ENCODE data around the gene WFIKKN2. TPM values are rescaled to one million over a fixed set of nuclear protein-coding genes. Genes with fewer than 3 reads are reported as not detected.
A peak's percentile ranks its signal among the peaks of the same experiment; 100 is the strongest.

The WFIKKN2 gene
- total and polyA plus RNA-seq, 2 of the 13 experiments (the other 11 are each of a cell fraction or from before 2014, with no cell fraction given): not detected

GRCh38 chr17:50841949-50842354 is 6.6 kb downstream of the WFIKKN2 start (continued):
- TF ChIP-seq CCAR2 (optimal IDR thresholded peaks at IDR 0.05; ENCODE audit: low read depth, low read length) (no peak), SRY (CRISPR knock-in tag; IDR thresholded peaks at IDR 0.05) (no peak), ATF3 (CRISPR knock-in tag; IDR thresholded peaks at IDR 0.05) (no peak), RFXANK (CRISPR knock-in tag; IDR thresholded peaks at IDR 0.05) (no peak), RORA (CRISPR knock-in tag; IDR thresholded peaks at IDR 0.05) (no peak), ISX (CRISPR knock-in tag; conservative IDR thresholded peaks at IDR 0.05) (no peak), NCOR1 (IDR thresholded peaks at IDR 0.05; ENCODE audit: borderline replicate concordance, low read length) (no peak), RAD21 (CRISPR knock-in tag; IDR thresholded peaks at IDR 0.05) (peak; percentile 84), TFAP4 (IDR thresholded peaks at IDR 0.05; ENCODE audit: borderline replicate concordance, low read depth) (no peak), CENPT (CRISPR knock-in tag; IDR thresholded peaks at IDR 0.05; ENCODE audit: low read depth) (no peak), POLR2AphosphoS2 (IDR thresholded peaks at IDR 0.05; ENCODE audit: low read depth, low read length) (no peak), TAF1 (CRISPR knock-in tag; IDR thresholded peaks at IDR 0.05) (no peak), RXRB (CRISPR knock-in tag; IDR thresholded peaks at IDR 0.05; ENCODE audit: borderline replicate concordance) (no peak), TMF1 (CRISPR knock-in tag; IDR thresholded peaks at IDR 0.05; ENCODE audit: low read depth) (no peak), SP4 (CRISPR knock-in tag; IDR thresholded peaks at IDR 0.05) (peak; percentile 4; the same call in 1 of the 2 replicates), ZSCAN21 (CRISPR knock-in tag; IDR thresholded peaks at IDR 0.05; ENCODE audit: borderline replicate concordance) (no peak)
- TF ChIP-seq, protein P1, sequence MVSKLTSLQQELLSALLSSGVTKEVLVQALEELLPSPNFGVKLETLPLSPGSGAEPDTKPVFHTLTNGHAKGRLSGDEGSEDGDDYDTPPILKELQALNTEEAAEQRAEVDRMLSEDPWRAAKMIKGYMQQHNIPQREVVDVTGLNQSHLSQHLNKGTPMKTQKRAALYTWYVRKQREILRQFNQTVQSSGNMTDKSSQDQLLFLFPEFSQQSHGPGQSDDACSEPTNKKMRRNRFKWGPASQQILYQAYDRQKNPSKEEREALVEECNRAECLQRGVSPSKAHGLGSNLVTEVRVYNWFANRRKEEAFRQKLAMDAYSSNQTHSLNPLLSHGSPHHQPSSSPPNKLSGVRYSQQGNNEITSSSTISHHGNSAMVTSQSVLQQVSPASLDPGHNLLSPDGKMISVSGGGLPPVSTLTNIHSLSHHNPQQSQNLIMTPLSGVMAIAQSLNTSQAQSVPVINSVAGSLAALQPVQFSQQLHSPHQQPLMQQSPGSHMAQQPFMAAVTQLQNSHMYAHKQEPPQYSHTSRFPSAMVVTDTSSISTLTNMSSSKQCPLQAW (CRISPR knock-in tag; IDR thresholded peaks at IDR 0.05): no peak
- TF ChIP-seq, protein P2, sequence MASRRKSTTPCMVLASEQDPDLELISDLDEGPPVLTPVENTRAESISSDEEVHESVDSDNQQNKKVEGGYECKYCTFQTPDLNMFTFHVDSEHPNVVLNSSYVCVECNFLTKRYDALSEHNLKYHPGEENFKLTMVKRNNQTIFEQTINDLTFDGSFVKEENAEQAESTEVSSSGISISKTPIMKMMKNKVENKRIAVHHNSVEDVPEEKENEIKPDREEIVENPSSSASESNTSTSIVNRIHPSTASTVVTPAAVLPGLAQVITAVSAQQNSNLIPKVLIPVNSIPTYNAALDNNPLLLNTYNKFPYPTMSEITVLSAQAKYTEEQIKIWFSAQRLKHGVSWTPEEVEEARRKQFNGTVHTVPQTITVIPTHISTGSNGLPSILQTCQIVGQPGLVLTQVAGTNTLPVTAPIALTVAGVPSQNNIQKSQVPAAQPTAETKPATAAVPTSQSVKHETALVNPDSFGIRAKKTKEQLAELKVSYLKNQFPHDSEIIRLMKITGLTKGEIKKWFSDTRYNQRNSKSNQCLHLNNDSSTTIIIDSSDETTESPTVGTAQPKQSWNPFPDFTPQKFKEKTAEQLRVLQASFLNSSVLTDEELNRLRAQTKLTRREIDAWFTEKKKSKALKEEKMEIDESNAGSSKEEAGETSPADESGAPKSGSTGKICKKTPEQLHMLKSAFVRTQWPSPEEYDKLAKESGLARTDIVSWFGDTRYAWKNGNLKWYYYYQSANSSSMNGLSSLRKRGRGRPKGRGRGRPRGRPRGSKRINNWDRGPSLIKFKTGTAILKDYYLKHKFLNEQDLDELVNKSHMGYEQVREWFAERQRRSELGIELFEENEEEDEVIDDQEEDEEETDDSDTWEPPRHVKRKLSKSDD (CRISPR knock-in tag; IDR thresholded peaks at IDR 0.05; ENCODE audit: low read depth): no peak
- TF ChIP-seq, protein P3, sequence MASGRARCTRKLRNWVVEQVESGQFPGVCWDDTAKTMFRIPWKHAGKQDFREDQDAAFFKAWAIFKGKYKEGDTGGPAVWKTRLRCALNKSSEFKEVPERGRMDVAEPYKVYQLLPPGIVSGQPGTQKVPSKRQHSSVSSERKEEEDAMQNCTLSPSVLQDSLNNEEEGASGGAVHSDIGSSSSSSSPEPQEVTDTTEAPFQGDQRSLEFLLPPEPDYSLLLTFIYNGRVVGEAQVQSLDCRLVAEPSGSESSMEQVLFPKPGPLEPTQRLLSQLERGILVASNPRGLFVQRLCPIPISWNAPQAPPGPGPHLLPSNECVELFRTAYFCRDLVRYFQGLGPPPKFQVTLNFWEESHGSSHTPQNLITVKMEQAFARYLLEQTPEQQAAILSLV (CRISPR knock-in tag; IDR thresholded peaks at IDR 0.05; ENCODE audit: borderline replicate concordance): no peak
- TF ChIP-seq, protein P4, sequence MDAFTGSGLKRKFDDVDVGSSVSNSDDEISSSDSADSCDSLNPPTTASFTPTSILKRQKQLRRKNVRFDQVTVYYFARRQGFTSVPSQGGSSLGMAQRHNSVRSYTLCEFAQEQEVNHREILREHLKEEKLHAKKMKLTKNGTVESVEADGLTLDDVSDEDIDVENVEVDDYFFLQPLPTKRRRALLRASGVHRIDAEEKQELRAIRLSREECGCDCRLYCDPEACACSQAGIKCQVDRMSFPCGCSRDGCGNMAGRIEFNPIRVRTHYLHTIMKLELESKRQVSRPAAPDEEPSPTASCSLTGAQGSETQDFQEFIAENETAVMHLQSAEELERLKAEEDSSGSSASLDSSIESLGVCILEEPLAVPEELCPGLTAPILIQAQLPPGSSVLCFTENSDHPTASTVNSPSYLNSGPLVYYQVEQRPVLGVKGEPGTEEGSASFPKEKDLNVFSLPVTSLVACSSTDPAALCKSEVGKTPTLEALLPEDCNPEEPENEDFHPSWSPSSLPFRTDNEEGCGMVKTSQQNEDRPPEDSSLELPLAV (CRISPR knock-in tag; conservative IDR thresholded peaks at IDR 0.05; ENCODE audit: low read depth): no peak
- TF ChIP-seq, protein P5, sequence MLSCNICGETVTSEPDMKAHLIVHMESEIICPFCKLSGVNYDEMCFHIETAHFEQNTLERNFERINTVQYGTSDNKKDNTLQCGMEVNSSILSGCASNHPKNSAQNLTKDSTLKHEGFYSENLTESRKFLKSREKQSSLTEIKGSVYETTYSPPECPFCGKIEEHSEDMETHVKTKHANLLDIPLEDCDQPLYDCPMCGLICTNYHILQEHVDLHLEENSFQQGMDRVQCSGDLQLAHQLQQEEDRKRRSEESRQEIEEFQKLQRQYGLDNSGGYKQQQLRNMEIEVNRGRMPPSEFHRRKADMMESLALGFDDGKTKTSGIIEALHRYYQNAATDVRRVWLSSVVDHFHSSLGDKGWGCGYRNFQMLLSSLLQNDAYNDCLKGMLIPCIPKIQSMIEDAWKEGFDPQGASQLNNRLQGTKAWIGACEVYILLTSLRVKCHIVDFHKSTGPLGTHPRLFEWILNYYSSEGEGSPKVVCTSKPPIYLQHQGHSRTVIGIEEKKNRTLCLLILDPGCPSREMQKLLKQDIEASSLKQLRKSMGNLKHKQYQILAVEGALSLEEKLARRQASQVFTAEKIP (CRISPR knock-in tag; IDR thresholded peaks at IDR 0.05; ENCODE audit: borderline replicate concordance): no peak
